ENCODE results near the gene VIPAS39.

DNA sequence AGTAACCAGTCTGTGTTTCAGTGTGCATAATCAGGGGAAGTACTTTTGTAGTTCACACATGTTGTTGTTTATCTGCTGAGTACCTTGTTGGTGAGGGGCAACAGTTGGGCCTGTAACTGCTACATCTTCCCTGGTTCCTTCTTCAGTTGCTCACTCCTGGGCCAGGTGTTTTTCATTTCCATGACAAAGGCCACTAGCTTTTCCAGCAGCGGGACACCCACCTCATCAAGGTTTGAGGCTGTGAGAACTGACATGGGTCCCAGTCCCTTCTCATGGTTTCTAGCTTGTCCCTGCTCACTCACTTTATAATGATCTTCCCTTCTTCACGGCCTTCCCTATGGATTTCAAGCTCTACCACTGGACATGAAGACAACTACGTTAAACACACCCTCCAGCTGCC is 32.5 kb downstream of the VIPAS39 start:
- TF ChIP-seq, protein P1, sequence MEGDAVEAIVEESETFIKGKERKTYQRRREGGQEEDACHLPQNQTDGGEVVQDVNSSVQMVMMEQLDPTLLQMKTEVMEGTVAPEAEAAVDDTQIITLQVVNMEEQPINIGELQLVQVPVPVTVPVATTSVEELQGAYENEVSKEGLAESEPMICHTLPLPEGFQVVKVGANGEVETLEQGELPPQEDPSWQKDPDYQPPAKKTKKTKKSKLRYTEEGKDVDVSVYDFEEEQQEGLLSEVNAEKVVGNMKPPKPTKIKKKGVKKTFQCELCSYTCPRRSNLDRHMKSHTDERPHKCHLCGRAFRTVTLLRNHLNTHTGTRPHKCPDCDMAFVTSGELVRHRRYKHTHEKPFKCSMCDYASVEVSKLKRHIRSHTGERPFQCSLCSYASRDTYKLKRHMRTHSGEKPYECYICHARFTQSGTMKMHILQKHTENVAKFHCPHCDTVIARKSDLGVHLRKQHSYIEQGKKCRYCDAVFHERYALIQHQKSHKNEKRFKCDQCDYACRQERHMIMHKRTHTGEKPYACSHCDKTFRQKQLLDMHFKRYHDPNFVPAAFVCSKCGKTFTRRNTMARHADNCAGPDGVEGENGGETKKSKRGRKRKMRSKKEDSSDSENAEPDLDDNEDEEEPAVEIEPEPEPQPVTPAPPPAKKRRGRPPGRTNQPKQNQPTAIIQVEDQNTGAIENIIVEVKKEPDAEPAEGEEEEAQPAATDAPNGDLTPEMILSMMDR (IDR thresholded peaks at IDR 0.05; ENCODE audit: insufficient read depth, low read length, poor library complexity, severe bottlenecking) = no peak
- no peak for TF ChIP-seq EZH2phosphoT487 (conservative IDR thresholded peaks at IDR 0.05; ENCODE audit: low read length)

Data from SU-DHL-6 (cell line).